ENCODE measurements around the gene KCNIP4. TPM values are rescaled to one million over a fixed set of nuclear protein-coding genes. Genes with fewer than 3 reads are reported as not detected.

Gene KCNIP4
- total RNA-seq, 4 donors from 2014 or later: 0.19 TPM; not detected in 3

DNA sequence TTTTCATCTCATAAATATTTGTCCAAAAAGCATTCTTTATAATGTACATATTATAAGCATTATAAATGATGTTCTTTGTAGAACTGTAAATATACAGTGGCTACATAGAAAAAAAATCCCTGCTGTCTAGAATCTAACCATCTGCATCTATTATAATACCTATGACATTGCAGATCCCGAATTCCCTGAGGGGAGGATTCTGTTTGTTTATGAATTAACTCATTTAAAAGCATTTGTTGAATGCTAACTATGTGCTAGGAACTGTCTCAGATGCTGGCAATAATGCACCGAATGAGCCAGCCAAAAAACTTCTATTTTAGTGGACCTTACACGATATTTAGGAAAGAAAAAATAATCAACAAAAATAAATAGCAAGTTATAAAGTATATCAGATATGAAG, 1058.7 kb downstream of the KCNIP4 start:
- Histone ChIP-seq H3K27me3 (no peaks in the 10 kb centered on the region), H3K4me3 (no peak overlapping the region), H3K36me3 (no peaks in the 10 kb centered on the region), H3K27ac (no peak overlapping the region), H3K9me3 (no peaks in the 10 kb centered on the region), H3K4me1 (no peaks in the 10 kb centered on the region)
- TF ChIP-seq POLR2A (IDR thresholded peaks at IDR 0.05) (no peak), CTCF (IDR thresholded peaks at IDR 0.05) (no peak)
- no peak for DNase-seq
- intact Hi-C loops (cut with DNase I): no loop called here
- WGBS, 2 donors: 18 to 45% methylated on average over 3 of the region's 3 CpGs

DNA sequence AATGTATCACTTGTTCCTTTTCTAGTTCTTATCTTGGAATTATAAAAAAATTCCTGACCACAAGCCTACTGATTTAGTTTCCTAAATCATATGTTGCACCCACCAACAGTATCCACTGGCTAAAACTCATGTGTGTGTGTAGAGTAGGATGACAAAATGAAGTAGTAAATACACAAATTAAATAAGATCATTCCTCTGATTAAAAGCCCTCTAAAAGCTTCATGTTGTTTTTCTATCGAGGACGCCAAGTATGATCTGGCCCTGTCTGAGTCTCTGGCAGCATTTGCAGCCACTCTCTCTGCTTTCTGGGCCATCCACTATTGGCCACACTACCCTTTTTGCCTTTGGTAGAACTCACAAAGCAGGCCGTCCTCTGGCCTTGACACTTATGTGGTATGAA, 1064.9 kb downstream of the KCNIP4 start:
- 64 to 89% methylated on average over 3 of the region's 3 CpGs for WGBS, 2 donors
- no peak for DNase-seq
- Histone ChIP-seq H3K36me3 (no peaks in the 10 kb centered on the region), H3K4me1 (no peaks in the 10 kb centered on the region), H3K27me3 (no peaks in the 10 kb centered on the region), H3K4me3 (no peak overlapping the region), H3K27ac (no peak overlapping the region), H3K9me3 (no peaks in the 10 kb centered on the region)
- intact Hi-C loops (cut with DNase I): no loop called here
- TF ChIP-seq CTCF (IDR thresholded peaks at IDR 0.05): no peak
- no peak for TF ChIP-seq POLR2A (IDR thresholded peaks at IDR 0.05)

DNA sequence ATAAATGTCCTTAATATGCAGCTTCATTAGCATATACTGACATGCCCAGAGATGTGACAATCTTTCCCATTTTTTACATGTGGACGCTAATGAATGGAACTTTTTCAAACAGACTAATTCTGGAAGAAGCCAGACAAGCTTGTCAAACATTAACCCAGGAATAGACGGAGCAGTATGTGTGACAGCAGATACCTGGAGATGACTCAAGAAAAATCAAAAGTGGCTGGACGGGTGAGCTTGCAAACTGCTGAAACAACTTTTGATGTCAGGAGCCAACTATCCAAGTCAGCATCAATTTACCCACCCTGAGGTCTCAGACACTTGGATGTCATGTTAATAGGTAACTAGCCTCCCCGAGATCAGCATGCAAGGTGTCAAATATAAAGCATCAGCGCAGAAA, 1065.3 kb downstream of the KCNIP4 start:
- intact Hi-C loops (cut with DNase I): no loop called here
- no peak overlapping the region for H3K4me3 ChIP-seq
- no peaks in the 10 kb centered on the region for H3K9me3 ChIP-seq
- no peaks in the 10 kb centered on the region for H3K36me3 ChIP-seq
- no peak for DNase-seq
- no peak for TF ChIP-seq CTCF (IDR thresholded peaks at IDR 0.05)
- no peak for TF ChIP-seq POLR2A (IDR thresholded peaks at IDR 0.05)
- H3K4me1 ChIP-seq: no peaks in the 10 kb centered on the region
- H3K27ac ChIP-seq: no peak overlapping the region
- WGBS, 2 donors: 36 to 46% methylated on average over 5 of the region's 5 CpGs
- H3K27me3 ChIP-seq: no peaks in the 10 kb centered on the region

- Histone ChIP-seq H3K27me3 (no peaks in the 10 kb centered on the region), H3K4me1 (no peaks in the 10 kb centered on the region), H3K9me3 (no peaks in the 10 kb centered on the region), H3K4me3 (no peak overlapping the region), H3K27ac (no peak overlapping the region), H3K36me3 (no peaks in the 10 kb centered on the region)
- intact Hi-C loops (cut with DNase I): no loop called here
- DNase-seq: no peak
- 55 to 59% methylated on average over 11 of the region's 11 CpGs for WGBS, 2 donors
- TF ChIP-seq POLR2A (IDR thresholded peaks at IDR 0.05) (no peak), CTCF (IDR thresholded peaks at IDR 0.05) (no peak)
These were observed 1066.1 kb downstream of the KCNIP4 start for GRCh38 chr4:20882500-20882899.

DNA sequence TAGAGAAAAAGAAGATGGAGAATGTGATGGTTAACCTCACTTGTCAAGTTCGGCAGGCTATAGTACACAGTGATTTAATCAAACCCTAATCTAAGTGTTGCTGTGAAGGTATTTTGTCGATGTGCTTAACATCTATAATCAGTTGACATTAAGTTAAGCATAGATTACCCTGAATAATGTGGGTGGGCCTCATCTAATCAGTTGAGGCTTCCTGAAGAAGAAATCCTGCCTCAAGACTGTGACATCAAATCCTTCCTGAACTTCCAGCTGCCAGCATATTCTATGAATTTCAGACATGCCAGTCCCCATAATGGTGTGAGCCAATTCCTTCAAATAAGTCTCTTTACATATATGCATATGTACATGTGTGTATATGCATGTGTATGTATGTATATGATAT, 1066.9 kb downstream of the KCNIP4 start:
- Histone ChIP-seq H3K36me3 (no peaks in the 10 kb centered on the region), H3K9me3 (no peaks in the 10 kb centered on the region), H3K27me3 (no peaks in the 10 kb centered on the region), H3K4me3 (no peak overlapping the region), H3K4me1 (no peaks in the 10 kb centered on the region), H3K27ac (no peak overlapping the region)
- TF ChIP-seq POLR2A (IDR thresholded peaks at IDR 0.05) (no peak), CTCF (IDR thresholded peaks at IDR 0.05) (no peak)
- intact Hi-C loops (cut with DNase I): no loop called here
- 78 to 83% methylated on average over 2 of the region's 2 CpGs for WGBS, 2 donors
- no peak for DNase-seq
